ENCODE measurements around the gene C12orf76.
A peak's percentile ranks its signal among the peaks of the same experiment; 100 is the strongest.

The C12orf76 gene

DNA sequence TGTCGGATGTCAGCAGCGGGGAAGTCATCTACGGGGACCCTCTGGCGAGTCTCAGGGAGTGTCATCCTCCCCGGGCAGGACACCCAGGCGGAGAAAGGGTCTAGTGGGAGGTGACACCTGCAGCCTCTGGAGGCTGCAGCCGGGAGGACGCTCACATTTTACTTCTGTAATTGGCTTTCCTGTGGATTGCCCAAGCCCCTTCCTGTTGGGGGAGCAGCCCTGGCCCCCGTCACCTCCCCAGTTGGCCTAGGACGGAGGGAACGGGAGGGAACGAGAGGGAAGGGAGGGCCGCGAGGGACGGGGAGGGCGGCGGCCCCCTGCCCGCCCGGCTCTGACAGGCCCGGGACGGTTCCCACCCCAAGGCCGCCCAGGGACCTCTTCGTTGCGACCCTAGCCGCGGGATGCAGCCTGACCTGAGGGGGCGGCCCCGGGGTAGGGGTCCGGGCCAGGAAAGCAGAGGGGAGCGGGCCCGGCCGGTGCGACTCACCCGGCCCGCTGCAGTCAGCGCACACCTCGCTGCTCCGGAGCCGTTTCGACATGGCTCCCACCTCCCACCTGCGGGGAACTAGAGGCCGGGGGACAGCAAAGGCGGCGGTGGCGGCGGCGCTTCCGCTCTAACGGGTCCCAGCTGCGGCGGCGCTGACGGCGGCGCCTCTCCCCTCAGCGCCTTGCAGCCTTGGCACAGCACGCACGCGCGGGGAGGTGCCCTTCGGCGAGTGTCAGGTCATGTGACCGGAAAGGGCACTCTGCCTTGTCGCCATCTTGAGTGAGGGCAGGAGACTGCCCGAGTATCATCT is 52.4 kb downstream of the C12orf76 start, which contains the start of gene GIT2:
Gene GIT2, minus strand, starts transcription at position 683 of the 797 bp plus-strand sequence. Its CDS starts 144 bp downstream, at position 539.
- DNase-seq (ENCODE audit: low read depth), result peak; percentile 91

DNA sequence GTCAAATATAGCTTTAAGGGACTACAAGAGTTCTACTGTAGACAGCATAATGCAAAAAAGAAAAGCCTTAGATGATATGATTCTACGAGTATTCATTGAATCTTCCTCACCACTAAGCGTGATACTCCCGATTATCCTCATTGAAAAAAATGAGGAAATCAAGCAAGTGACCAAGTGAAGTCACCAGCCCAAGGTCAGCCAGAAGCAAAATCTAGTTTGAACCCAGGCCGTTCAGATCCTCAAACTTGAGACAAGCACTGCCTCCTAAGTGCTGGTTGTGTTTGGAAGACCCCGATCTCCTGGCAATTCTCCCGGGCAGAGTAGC is 53.0 kb downstream of the C12orf76 start:
- DNase-seq (ENCODE audit: low read depth), result no peak

DNA sequence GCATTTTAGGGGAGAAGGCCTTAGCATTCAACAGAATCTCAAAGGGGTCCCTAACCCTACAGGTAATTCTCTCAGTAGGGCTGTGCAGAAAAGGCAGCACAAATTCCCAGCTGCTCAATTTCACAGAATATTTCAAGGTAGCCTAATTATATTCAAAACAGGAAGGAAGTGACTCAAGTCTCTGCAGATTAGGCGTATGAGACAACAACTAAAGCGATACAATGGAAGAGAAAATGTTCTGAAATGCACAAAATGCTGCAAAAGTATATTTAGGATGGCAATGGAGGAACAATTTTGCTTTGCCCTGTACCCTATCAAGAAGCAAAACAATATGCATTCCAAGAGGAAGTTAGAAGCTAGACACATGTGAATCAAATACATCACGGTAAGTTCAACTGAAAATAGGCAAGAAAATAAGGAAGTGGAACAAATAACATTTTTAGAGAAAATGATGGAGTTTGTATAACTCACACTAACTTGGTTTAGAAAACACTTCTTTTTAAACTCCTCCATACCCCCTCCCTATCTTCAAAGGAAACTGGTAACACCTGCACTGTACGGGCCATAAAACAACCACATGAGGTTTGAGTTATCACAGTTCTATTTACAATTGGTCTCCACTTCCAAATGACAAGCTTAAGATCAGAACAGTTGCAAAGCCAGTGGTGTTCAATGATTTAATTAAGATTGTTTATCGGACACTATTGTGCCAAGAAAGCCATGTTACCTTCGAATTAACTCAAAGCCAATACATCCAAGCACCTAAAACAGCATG is 53.7 kb downstream of the C12orf76 start:
- no peak for DNase-seq (ENCODE audit: low read depth)

DNA sequence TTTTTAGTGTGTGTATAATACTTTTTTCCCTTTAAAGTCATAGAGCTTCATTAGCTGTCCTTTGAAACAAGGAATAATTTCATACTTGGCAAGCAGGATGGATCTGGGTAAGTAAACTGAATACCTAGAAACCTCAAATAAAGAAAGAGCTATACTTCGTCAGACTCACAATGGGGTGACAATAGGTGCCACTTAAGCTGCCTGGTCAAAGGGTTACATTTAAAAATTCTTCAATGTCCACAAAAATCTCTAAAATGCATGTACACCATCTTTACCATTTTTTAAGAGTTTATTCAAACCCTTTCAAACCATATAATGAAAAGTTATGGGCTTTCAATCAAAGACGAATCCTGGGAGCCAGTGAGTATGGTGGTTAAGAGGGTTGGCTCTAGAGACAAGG is 55.2 kb downstream of the C12orf76 start:
- no peak for DNase-seq (ENCODE audit: low read depth)

DNA sequence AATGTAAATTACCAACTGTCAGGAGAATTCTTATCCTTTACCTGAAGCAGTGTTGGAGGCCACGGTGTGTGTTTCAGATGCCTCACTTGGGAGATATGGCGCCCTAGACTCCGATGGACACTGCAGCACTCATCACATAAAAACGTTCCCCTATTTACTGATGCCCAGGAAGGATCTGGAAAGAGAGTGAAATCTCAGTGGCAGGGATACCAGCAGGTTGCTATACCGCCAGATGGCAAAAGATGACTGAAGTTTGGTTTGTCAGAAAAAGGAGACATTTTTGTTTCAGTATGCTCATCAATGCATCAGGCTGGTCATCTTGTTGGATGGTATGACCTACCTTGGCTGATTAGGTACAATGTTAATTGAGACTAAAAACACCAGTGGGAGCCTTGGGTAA is 56.7 kb downstream of the C12orf76 start:
- no peak for DNase-seq (ENCODE audit: low read depth)

Data from T follicular helper cell (primary cell).